HG03520 (cell line): Measurements from ENCODE around the gene MLLT10.
"Not testable (repeated sequence)": the region's sequence is repeated elsewhere in the genome, so short reads cannot be mapped to it uniquely, and the experiment has no call there.

ENCODE experiments used
- ATAC-seq: cut with Tn5 transposase; IDR thresholded peaks from one replicate; pipeline ENCODE4 v1.9.1; 2021; ENCODE audit warnings: mild to moderate bottlenecking, moderate library complexity; ENCODE audit not compliant: unreplicated experiment

The MLLT10 gene

DNA sequence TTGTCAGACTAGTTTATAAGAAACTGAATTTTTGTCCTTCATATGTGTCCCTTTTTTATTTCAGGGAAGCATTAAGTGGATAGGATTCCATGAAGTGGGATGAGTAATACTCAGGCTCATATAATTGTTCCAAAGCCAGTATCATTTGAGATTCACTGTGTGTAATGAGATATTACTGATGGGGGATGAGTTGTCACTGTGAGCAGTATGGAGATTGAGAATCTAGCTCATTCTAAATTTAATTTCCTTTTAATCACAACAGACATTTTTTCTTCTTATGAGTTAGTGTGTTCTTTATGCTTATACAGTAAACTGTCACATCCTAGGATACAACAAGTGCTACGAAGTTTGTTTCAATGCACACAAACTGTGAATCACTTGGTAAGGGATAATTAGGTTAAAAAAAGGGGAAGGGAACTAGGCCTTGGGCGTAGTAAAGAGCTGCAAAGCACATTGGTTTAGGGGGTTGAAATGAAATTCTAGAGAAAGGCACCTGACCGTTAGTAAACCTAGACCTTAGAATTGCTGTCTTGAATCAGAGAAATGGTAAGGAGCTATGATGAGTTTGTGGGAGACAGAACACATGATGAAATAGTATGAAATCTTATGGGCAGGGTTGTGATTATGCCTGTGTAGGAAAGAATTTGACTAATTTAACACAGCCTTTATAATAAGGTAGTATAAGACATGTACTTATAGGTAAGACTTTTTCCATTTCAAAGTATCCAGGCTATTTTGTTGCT lies 153.4 kb downstream of the MLLT10 start:
- no peak for ATAC-seq

DNA sequence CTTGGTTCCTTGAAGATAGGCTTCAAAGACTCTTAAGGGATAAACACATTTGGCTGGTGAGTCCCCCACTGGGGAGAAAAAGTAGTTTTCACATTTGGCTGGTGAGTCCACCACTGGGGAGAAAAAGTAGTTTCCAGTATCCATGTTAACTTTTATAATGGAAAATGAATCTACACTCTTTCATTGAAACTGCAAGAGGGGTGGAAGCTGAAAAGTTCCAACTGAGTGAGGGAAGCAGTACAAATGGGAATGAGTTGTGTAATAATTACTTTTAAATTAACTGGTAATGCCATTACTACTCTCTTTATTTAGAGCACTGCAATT lies 153.9 kb downstream of the MLLT10 start:
- ATAC-seq: no peak

DNA sequence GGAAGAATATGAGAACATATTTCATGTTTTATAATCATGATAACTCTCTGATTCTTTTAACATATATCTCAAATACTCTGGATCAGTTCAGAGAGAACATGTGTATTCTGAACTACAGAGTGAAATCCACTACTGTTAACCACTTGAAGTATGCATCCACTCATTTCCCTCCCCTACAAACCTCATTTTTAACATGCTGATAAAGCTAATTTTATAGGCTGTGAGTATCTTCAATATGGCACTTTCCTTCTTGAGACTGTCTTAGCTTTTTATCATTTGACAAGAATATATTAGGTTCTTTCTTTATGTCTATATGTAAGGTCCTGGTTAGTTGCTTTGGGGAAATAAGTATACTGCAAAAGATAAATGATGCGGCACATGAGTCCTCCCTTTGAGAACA lies 154.8 kb downstream of the MLLT10 start:
- ATAC-seq: no peak

DNA sequence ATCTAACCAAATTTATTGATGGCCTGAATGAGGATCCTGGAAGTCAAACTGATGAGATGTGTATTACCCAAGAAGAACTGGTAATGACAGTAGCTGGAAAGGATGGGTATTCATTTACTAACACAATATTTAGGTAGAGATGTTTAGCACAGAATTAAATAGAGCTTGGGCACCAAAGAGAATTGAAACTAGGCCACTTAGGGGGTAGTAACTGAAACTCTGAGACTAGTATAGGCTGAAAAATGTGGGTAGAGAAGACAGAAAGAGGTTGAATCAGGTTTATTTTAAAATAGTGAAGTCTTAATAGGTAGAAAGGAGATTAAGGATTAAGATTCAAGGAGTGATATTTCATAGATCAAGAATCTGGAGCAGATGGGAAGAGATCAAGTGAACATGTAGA lies 155.8 kb downstream of the MLLT10 start:
- ATAC-seq: no peak

DNA sequence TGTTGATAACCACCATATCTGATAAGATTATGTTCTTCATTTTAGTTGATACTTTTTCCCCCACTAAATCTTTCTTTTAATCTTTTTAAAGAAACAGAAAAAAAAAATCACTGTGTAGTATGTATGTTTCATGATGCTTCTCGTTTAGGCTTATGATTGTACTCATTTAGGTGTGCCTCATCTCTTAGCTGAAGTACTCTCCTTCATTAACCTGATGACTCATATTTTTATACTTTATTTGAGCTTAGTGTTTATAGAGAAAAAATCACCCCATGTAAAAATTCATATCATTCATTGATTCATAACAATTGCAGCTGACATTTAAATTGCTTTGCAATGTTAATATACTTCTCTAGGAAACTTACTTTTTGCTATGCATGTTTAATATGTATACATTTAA lies 158.9 kb downstream of the MLLT10 start:
- ATAC-seq: no peak

DNA sequence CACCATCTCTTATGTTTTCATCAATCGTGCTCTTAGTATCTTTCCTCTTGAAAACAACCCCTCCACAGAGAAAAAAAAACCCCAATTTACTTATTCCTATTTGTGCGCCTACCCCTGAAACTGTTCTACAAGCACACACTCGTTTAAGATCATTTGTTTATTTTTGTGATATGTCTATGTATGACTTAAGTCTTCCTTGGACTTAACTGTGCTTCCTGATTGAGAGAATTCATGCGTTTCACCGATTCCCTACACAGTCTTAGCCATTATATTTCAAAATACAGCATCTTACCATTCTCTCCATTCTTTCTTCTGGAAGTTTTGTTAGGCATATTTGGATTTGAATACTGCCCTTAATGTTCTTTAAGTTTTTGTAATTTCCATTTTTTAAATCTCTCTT lies 159.4 kb downstream of the MLLT10 start:
- ATAC-seq: no peak

DNA sequence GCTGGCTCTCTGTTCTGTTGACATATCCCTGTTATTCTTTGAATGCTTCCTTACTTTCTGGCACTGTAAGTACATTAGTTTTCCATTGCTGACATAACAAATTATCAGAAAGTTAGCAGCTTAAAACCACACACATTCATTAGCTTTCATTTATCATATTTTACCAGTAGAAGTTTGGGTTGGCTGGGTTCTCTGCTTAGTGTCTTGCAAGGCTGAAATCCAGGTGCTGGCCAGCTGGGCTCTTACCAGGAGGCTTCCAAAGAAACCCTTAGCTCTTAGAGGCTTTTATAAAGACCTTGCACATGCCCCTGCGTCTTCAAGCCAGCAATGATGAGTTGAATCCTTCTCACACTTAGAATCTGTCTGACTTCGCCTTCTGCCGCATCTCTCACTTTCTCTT lies 160.6 kb downstream of the MLLT10 start:
- ATAC-seq: no peak

DNA sequence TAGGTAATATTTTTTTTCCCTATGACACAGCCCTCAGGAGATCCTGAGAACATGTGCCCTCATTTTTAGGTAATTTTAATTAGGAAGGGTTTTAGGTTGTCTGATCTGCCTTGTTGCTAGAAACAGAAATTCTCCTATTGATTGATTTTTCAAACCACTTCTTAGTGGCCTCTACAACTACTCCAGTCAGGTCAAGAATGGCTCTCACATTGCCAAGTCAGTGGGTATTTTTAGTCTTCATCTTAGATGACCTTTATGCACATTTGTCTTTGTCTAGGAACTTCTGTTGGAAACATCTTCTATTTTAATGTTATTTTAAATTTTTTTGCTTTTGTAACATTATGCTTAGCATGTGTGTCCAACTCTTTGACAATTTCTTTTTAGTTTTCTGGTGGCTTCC lies 162.3 kb downstream of the MLLT10 start:
- ATAC-seq: no peak

DNA sequence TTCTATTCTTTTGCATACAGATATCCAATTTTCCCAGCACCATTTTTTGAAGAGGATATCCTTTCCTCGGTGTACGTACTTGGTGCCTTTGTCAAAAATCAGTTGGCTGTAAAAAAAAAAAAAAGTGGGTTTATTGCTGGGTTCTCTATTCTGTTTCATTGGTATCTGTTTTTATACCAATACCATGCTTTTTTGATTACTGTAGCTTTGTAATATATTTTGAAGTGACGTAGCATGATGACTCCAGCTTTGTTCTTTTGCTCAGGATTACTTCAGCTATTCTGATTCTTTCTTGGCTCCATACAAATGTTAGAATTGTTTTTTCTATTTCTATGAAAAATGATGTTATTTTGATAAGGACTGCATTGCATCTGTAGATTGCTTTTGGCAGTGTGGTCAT lies 165.5 kb downstream of the MLLT10 start:
- no peak for ATAC-seq

DNA sequence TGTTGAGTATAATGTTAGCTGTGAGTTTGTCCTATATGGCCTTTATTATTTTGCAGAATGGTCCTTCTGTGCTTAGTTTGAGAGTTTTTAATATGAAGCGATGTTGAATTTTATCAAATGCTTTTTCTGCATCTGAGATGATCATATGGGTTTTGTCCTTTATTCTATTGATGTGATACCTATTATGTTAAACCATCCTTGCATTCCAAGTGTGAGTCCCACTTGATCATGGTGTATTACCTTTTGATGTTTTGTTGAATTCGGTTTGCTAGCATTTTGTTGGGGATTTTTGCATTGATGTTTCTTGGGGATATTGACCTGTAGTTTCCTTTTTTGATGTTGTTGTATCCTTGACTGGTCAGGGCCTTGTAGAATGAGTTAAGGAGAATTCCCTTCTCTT lies 166.4 kb downstream of the MLLT10 start:
- no peak for ATAC-seq

DNA sequence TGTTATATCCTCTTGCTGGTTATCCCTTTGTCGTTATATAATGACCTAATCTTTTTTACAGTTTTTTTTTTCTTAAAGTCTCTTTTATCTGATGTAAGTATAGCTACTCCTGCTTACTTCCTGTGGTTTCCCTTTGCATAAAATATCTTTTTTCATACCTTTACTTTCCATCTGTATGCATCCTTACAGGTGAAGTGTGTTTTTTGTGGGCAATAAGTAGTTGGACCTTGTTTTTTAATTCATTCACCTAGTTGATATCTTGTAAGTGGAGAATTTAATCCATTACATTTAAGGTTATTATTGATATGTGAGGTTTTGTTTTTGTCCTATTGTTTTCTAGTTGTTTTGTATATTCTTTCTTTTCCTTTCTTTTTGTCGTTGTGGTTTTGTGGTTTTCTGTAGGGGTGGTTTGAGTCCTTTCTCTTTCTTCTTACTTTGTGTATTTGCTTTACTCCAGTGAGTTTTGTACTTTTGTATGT lies 168.6 kb downstream of the MLLT10 start:
- peak; percentile 79 for ATAC-seq

DNA sequence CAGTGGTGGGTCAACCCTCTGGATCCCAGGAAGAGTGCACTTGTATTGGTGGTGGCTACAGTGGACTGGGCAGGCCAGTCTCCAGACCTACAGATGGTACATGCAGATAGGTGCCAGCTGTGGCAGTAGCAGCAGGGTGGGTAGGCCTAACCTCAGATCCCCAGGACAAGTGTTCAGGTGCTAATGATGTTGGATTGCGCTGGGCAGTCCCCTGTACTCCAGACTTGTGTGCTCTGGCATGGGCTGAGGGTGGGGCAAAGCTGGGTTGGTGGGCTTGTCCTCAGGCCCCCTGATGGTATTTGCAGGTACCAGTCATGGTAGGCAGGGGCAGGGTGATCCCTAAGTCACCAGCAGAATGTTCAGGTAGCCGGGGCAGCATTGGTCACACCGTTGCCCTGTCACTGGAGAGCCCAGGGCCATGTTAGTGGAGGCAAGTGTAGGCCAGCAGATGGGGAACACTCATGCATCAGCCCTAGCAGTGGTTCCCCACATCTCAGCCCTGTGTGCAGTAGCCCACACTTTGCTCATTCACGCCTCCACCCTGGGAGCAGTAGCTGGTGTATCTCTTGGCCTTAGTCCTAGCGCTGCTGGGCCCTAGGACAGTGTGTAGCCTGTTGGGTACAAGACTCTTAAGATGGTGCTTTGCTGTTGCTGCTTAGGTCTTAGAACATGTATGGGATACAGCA lies 171.3 kb downstream of the MLLT10 start:
- ATAC-seq: no peak

DNA sequence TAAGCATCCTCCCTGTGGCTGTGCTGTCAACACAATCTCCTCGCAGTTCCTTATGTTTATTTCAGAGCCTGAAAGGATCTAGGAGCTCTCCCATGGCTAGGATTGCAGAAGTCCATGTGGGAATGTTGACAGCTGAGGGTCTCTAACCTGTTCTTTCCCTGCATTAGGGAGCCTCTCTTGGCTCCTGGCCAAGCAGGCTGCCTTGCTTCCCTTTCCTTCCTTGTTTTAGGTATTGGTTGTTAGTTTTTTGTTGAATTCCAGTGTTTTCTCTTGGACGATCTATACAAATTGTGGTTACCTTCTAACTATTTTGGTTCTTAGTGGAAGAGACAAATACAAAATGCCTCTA lies 171.8 kb downstream of the MLLT10 start:
- no peak for ATAC-seq

DNA sequence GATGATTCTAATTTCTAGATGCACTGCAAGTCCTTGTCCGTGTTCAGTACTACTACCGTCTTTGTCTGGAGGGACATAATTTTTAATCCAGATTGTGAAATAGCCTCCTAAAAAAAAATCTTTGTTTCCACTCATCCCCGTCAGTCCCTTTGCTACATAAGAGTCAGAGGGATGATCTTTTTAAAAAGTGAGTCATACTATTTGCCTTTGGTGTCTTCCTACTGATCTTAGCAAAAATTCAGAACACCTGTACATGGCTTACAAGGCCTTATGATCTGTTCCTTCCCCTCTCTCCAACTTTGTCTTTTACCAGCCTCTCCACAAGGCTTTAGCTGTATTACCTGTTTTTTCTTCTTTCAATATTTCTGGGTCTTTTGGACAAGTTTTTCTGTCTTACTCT lies 173.5 kb downstream of the MLLT10 start:
- no peak for ATAC-seq

DNA sequence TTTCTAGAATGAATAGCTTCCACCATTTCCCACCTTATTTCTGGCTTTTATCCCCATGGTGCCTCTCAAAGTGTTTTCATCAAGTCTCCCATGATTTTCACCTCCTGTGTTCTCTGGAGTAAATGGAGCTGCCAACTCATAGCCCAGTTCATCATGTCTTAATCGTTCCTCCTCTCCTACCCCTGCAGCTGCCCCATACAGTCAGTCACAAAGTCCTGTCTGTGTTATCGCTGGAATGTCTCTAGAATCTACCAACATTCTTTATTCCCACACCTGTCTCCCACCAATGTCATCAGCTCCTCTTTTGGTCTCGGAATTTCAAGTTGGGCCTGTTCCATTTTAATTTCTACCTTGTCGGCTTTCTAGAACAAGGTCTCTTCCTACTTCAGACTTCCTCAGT lies 178.9 kb downstream of the MLLT10 start:
- no peak for ATAC-seq

DNA sequence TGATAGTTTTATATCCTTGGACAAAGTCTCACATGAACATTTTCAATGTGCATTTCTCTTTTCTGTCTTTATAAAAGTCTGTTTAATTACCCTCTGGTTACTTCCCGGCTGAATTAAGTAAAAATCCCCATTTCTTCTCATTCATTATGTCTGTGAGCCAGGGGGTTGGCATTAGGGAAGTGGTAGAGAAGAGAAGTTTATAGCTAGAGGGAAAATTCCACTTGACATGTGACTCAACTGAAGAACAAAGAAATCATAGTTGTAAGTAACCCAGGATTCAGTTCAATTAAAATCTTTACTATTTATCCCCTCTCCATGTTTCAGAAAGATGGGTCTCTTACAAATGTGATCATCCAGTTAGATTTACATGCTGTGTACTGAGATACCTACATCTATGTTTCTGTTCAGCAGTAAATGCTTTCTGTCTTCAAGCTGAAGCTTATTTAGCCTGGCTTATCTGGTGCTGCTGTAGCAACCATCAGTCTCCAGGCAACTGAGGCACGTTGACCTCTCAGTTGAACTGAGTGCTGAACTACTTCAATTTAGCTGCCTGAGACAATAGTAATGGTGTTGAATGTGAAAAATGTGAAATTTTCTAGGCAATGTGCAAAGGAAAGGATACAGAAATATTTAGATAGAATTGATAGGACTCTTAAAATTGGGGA lies 181.6 kb downstream of the MLLT10 start:
- ATAC-seq: no peak

DNA sequence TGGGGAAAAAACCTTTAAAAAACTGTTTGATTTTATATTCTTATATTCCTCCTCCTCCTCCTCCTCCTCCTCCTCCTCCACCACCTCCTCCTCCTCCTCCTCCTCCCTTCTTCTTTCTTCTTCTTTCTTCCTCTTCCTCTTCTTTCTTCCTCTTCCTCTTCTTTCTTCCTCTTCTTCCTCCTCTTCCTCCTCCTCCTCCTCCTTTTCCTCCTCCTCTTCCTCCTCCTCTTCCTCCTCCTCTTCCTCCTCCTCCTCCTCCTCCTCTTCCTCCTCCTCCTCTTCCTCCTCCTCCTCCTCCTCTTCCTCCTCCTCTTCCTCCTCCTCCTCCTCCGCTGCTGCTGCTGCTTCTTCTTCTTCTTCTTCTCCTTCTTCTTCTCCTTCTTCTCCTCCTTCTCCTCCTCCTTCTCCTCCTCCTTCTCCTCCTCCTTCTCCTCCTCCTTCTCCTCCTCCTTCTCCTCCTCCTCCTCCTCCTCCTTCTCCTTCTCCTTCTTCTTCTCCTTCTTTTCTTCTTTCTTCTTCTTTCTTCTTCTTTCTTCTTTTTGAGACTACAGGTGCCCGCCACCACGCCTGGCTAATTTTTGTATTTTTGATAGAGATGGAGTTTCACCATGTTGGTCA lies 183.5 kb downstream of the MLLT10 start:
- not testable (repeated sequence) for ATAC-seq

DNA sequence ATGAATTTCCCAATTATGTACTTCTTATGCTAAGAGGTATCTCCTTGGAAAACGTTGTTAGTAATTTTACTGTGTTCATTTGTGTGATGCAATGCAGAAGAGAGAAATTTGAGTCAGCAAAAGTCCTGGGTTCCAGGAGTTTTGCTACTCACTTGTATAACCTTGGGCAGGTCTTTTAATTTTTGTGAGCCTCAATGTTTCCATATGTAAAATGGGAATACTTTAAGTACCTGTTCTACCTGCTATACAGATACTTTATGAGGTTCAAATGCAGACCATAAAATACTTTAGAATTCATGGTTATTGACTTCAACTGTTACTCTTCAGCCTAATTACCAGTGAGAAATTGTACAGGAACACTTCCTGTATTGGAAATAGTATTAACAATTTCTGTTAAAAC lies 185.5 kb downstream of the MLLT10 start:
- no peak for ATAC-seq

DNA sequence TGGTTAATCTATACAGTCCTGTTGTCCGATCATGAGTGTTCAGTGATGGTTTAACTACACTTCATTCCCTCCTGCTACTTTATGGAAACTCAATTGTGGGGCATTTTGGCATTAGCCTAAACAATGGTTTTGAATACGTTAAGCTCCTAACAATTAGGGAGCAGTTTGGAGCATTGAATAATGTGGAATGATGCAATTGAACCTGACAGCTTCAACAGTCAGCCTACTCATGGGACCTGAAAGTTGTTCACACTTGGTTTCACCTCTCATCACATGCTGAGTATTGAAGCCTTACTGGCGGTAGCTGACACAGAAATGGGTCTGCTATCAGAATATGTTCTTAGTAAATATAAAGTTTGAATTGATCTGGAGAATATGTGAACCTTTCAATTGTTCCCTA lies 186.1 kb downstream of the MLLT10 start:
- ATAC-seq: no peak

DNA sequence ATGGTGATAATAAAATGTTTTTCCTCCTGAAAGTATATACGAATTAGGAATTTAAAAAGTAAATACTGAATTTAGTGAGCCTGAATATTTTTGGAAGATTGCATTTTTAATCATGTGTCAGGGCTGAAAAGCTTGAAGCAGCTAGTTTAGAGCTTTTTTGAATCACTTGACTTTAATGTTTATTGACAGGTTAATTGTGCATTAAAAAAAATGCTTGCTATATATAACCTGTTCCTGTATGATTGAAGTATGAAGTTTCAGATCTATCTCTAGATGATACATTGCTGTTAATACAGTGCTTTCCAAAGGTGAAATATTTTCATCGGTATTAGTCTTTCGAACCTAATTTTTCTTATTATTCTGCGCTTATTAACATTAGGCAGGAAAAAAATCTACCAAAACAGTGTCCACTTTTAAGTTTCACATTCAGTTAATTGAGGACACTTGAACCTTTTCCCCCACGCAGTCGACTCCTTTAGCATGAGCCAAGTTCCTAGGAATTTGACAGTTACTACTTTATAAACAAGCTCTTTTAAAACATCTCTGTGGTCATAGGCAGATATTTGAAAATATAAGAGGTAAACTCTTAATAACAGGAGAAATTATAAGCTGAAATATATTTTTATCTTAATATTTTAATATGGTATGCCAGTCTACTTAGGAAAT lies 187.1 kb downstream of the MLLT10 start:
- no peak for ATAC-seq

DNA sequence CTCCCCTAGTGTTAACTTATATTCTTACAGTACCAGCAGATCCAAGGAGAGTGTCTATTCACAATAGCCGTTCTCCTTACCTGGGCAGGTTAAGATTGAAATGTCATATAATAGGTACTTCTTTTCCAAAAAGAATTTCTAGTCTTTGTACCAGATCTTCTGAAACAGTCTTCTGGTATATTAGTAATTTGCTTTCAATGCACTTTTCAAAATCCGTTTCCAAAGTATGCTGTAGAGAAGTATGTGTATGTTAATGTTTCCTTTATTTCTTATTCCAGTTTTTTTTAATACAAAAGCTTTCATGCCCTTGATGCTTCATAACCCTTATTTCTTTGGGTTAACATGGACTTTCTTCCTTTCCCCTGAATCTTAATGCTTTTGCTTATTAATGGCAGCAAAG lies 188.2 kb downstream of the MLLT10 start:
- no peak for ATAC-seq
